HuH-7 (cell line): ENCODE measurements around the gene CDH22.

ENCODE experiments used
- DNase-seq: peaks from one replicate; pipeline ENCODE4 v3.0.0; 2011; ENCODE audit warnings: low spot score

The CDH22 gene

GRCh38 chr20:46240881-46241280 is 67.4 kb downstream of the CDH22 start:
- DNase-seq: no peak

GRCh38 chr20:46240065-46240464 is 68.2 kb downstream of the CDH22 start:
- no peak for DNase-seq

- no peak for DNase-seq
Observed at GRCh38 chr20:46237736-46238135, 70.6 kb downstream of the CDH22 start.

GRCh38 chr20:46237227-46237626 is 71.1 kb downstream of the CDH22 start:
- no peak for DNase-seq

GRCh38 chr20:46235077-46235476 is 73.2 kb downstream of the CDH22 start:
- no peak for DNase-seq

- no peak for DNase-seq
Observed at GRCh38 chr20:46233701-46234100, 74.6 kb downstream of the CDH22 start.

- no peak for DNase-seq
Observed at GRCh38 chr20:46232539-46232938, 75.8 kb downstream of the CDH22 start.

- DNase-seq: peak; percentile 62
Observed at GRCh38 chr20:46230801-46231282, 77.5 kb downstream of the CDH22 start.

- no peak for DNase-seq
Observed at GRCh38 chr20:46230106-46230491, 78.2 kb downstream of the CDH22 start.

- DNase-seq: no peak
Observed at GRCh38 chr20:46229478-46230105, 78.7 kb downstream of the CDH22 start.

- DNase-seq: no peak
Observed at GRCh38 chr20:46228670-46229069, 79.6 kb downstream of the CDH22 start.

- no peak for DNase-seq
Observed at GRCh38 chr20:46227272-46227767, 81.0 kb downstream of the CDH22 start.

GRCh38 chr20:46226602-46227001 is 81.7 kb downstream of the CDH22 start:
- DNase-seq: no peak

GRCh38 chr20:46222521-46223007 is 85.7 kb downstream of the CDH22 start:
- DNase-seq: no peak

- no peak for DNase-seq
Observed at GRCh38 chr20:46221256-46221833, 87.0 kb downstream of the CDH22 start.

GRCh38 chr20:46220455-46221207 is 87.7 kb downstream of the CDH22 start:
- no peak for DNase-seq

GRCh38 chr20:46219920-46220319 is 88.4 kb downstream of the CDH22 start:
- no peak for DNase-seq

GRCh38 chr20:46219190-46219589 is 89.1 kb downstream of the CDH22 start:
- DNase-seq: no peak

GRCh38 chr20:46218656-46219055 is 89.6 kb downstream of the CDH22 start:
- no peak for DNase-seq

GRCh38 chr20:46217583-46217982 is 90.7 kb downstream of the CDH22 start:
- no peak for DNase-seq

- no peak for DNase-seq
Observed at GRCh38 chr20:46216770-46217464, 91.4 kb downstream of the CDH22 start.
